Type B pancreatic cell (in vitro differentiated cells): ENCODE results near the gene DNAH8. TPM values are rescaled to one million over a fixed set of nuclear protein-coding genes. Genes with fewer than 3 reads are reported as not detected.

ENCODE experiments used
- DNase-seq: peaks from one replicate; pipeline ENCODE4 v3.0.0; 2021; ENCODE audit warnings: mixed read lengths; ENCODE audit not compliant: unreplicated experiment; ENCODE audit errors: extremely low spot score
- H3K27ac Mint-ChIP-seq: 2 replicates; pipeline ENCODE4 v1.8.0; 2021; ENCODE audit warnings: mild to moderate bottlenecking, mixed read lengths
- H3K27me3 Mint-ChIP-seq: 2 replicates; pipeline ENCODE4 v1.8.0; 2021; ENCODE audit warnings: mixed read lengths
- H3K36me3 Mint-ChIP-seq: 2 replicates; pipeline ENCODE4 v1.8.0; 2021; ENCODE audit warnings: mixed read lengths
- H3K4me1 Mint-ChIP-seq: one replicate; pipeline ENCODE4 v1.8.0; 2021; ENCODE audit warnings: mixed read lengths; ENCODE audit not compliant: unreplicated experiment
- H3K4me3 Mint-ChIP-seq: 2 replicates; pipeline ENCODE4 v1.8.0; 2021; ENCODE audit warnings: mild to moderate bottlenecking, mixed read lengths
- H3K9me3 Mint-ChIP-seq: 2 replicates; pipeline ENCODE4 v1.8.0; 2021; ENCODE audit warnings: mixed read lengths
- CTCF ChIP-seq: fragments of 200-600 bp; sonication (generic); conservative IDR thresholded peaks from 2 replicates; pipeline ENCODE4 v1.5.0; 2021; ENCODE audit warnings: antibody characterized with exemption, mild to moderate bottlenecking
- total RNA-seq: library from RNA; stranded (reverse); gene quantifications from 2 replicates; pipeline ENCODE4 v1.2.1, GENCODE V29; 2021; ENCODE audit warnings: low replicate concordance

DNAH8 gene
- total RNA-seq, 1 donor from 2014 or later, result 0.05 TPM

GRCh38 chr6:39029156-39030011, 314.3 kb downstream of the DNAH8 start:
- DNase-seq, result no peak
- H3K9me3 Mint-ChIP-seq, result no peaks in the 10 kb centered on the region
- peak; percentile 77 for TF ChIP-seq CTCF
- no peak overlapping the region for H3K27ac Mint-ChIP-seq
- H3K27me3 Mint-ChIP-seq, result peaks cover 37% of the 10 kb centered on the region
- peaks cover 22% of the 10 kb centered on the region for H3K4me1 Mint-ChIP-seq
- H3K4me3 Mint-ChIP-seq, result no peak overlapping the region
- no peaks in the 10 kb centered on the region for H3K36me3 Mint-ChIP-seq

- no peaks in the 10 kb centered on the region for H3K9me3 Mint-ChIP-seq
- no peaks in the 10 kb centered on the region for H3K36me3 Mint-ChIP-seq
- no peaks in the 10 kb centered on the region for H3K4me1 Mint-ChIP-seq
Observed at GRCh38 chr6:39035681-39036080, 320.6 kb downstream of the DNAH8 start.

GRCh38 chr6:39037082-39037508, 322.0 kb downstream of the DNAH8 start:
- TF ChIP-seq CTCF, result no peak
- Mint-ChIP-seq H3K27me3 (peaks cover 88% of the 10 kb centered on the region), H3K9me3 (no peaks in the 10 kb centered on the region), H3K4me3 (no peak overlapping the region), H3K27ac (no peak overlapping the region), H3K36me3 (no peaks in the 10 kb centered on the region), H3K4me1 (no peaks in the 10 kb centered on the region)
- DNase-seq, result no peak

More at GRCh38 chr6:39035681-39036080, 320.6 kb downstream of the DNAH8 start:
- TF ChIP-seq CTCF, result no peak
- peaks cover 81% of the 10 kb centered on the region for H3K27me3 Mint-ChIP-seq
- no peak overlapping the region for H3K27ac Mint-ChIP-seq
- no peak for DNase-seq
- no peak overlapping the region for H3K4me3 Mint-ChIP-seq

GRCh38 chr6:39037707-39038106, 322.6 kb downstream of the DNAH8 start:
- H3K4me3 Mint-ChIP-seq, result no peak overlapping the region

GRCh38 chr6:39040080-39040673, 325.1 kb downstream of the DNAH8 start:
- Mint-ChIP-seq H3K9me3 (no peaks in the 10 kb centered on the region), H3K4me1 (no peaks in the 10 kb centered on the region), H3K4me3 (no peak overlapping the region), H3K27me3 (peaks cover 78% of the 10 kb centered on the region), H3K36me3 (no peaks in the 10 kb centered on the region), H3K27ac (no peak overlapping the region)
- DNase-seq, result no peak
- no peak for TF ChIP-seq CTCF

More at GRCh38 chr6:39037707-39038106, 322.6 kb downstream of the DNAH8 start:
- H3K4me1 Mint-ChIP-seq, result no peaks in the 10 kb centered on the region
- H3K27me3 Mint-ChIP-seq, result peaks cover 88% of the 10 kb centered on the region
- no peak overlapping the region for H3K27ac Mint-ChIP-seq
- H3K9me3 Mint-ChIP-seq, result no peaks in the 10 kb centered on the region
- DNase-seq, result no peak
- H3K36me3 Mint-ChIP-seq, result no peaks in the 10 kb centered on the region
- TF ChIP-seq CTCF, result no peak
